ENCODE data around the gene GBF1. TPM values are rescaled to one million over a fixed set of nuclear protein-coding genes. Genes with fewer than 3 reads are reported as not detected.
A peak's percentile ranks its signal among the peaks of the same experiment; 100 is the strongest.

Gene GBF1
- total and polyA plus RNA-seq, 2 of the 13 experiments (the other 11 are each of a cell fraction or from before 2014, with no cell fraction given) = 17.1 to 21.9 TPM

- TF ChIP-seq ZBTB43 (CRISPR knock-in tag; conservative IDR thresholded peaks at IDR 0.05) (no peak), ARNTL (CRISPR knock-in tag; IDR thresholded peaks at IDR 0.05) (no peak), GATAD1 (CRISPR knock-in tag; IDR thresholded peaks at IDR 0.05) (peak; percentile 84), POGZ (CRISPR knock-in tag; IDR thresholded peaks at IDR 0.05) (peak; percentile 89), KMT2B (CRISPR knock-in tag; IDR thresholded peaks at IDR 0.05) (peak; percentile 84), HNRNPL (IDR thresholded peaks at IDR 0.05; ENCODE audit: low read depth, low read length) (no peak), CBX1 (IDR thresholded peaks at IDR 0.05; ENCODE audit: low read depth) (peak; percentile 77), ZNF709 (CRISPR knock-in tag; IDR thresholded peaks at IDR 0.05) (peak; percentile 36; the same call in 1 of the 2 replicates), ZNF512 (CRISPR knock-in tag; IDR thresholded peaks at IDR 0.05) (no peak), HNF4G (IDR thresholded peaks at IDR 0.05; ENCODE audit: borderline replicate concordance, low read depth, low read length) (no peak), HNF4G (CRISPR knock-in tag; IDR thresholded peaks at IDR 0.05; ENCODE audit: borderline replicate concordance, low read depth) (peak; percentile 14; the same call in 1 of the 2 replicates), ZBED4 (CRISPR knock-in tag; IDR thresholded peaks at IDR 0.05; ENCODE audit: borderline replicate concordance) (0 out of 2 replicates have a peak, but pooled peaks have one; percentile 70), ZBTB38 (CRISPR knock-in tag; IDR thresholded peaks at IDR 0.05) (peak; percentile 79; the same call in 1 of the 2 replicates), ATRX (CRISPR knock-in tag; IDR thresholded peaks at IDR 0.05; ENCODE audit: borderline replicate concordance) (no peak), MTF2 (CRISPR knock-in tag; IDR thresholded peaks at IDR 0.05; ENCODE audit: borderline replicate concordance) (peak; percentile 88; the same call in 1 of the 2 replicates), IRX3 (CRISPR knock-in tag; IDR thresholded peaks at IDR 0.05; ENCODE audit: borderline replicate concordance, low read depth) (no peak; the same call in 1 of the 2 replicates), DZIP1 (CRISPR knock-in tag; IDR thresholded peaks at IDR 0.05) (peak; percentile 70; the same call in 1 of the 2 replicates), RBAK (CRISPR knock-in tag; IDR thresholded peaks at IDR 0.05) (no peak), MAFF (IDR thresholded peaks at IDR 0.05; ENCODE audit: low read depth, low read length) (no peak; the same call in 1 of the 2 replicates), ZNF616 (CRISPR knock-in tag; IDR thresholded peaks at IDR 0.05; ENCODE audit: low read depth) (peak; percentile 88; the same call in 1 of the 2 replicates)
Measured at GRCh38 chr10:102399217-102400021, 154.1 kb downstream of the GBF1 start (continued).
